K562 (cell line): Measurements from ENCODE around the gene RTL10. TPM values are rescaled to one million over a fixed set of nuclear protein-coding genes. Genes with fewer than 3 reads are reported as not detected.

ENCODE experiments used
- BHLHE40 ChIP-seq: IDR thresholded peaks from 2 replicates; pipeline ENCODE4 v1.6.1; 2011; ENCODE audit warnings: low read length, improper control_type of control experiment
- CTCF ChIP-seq, 3 experiments: IDR thresholded peaks in 2 of 3; conservative IDR thresholded peaks in 1 of 3; 2 replicates each; pipeline ENCODE4 v1.5.1; 2011 to 2012; ENCODE audit warnings: low read length in 3 of 3, mild to moderate bottlenecking in 3 of 3, control low read depth in 2 of 3, improper control_type of control experiment in 1 of 3, inconsistent platforms in 1 of 3, low read depth in 1 of 3, mixed read lengths in 1 of 3, moderate library complexity in 1 of 3; ENCODE audit not compliant: insufficient read depth in 2 of 3
- DIDO1 ChIP-seq: fragments of 450-650 bp; IDR thresholded peaks from 2 replicates; pipeline ENCODE4 v1.6.1; 2016; ENCODE audit warnings: low read depth, missing biosample characterization, missing genetic modification characterization
- ELF4 ChIP-seq: fragments of 450-650 bp; formaldehyde crosslinking; IDR thresholded peaks from 2 replicates; pipeline ENCODE4 v1.4.0; 2022; ENCODE audit warnings: missing genetic modification characterization
- HDAC6 ChIP-seq: IDR thresholded peaks from 2 replicates; pipeline ENCODE4 v1.6.1; 2012; ENCODE audit warnings: low read depth, mild to moderate bottlenecking, control low read depth, inconsistent platforms, low read length, moderate library complexity
- HDGF ChIP-seq: fragments of 450-650 bp; IDR thresholded peaks from 2 replicates; pipeline ENCODE4 v1.6.1; 2016
- HMGN3 ChIP-seq: IDR thresholded peaks from 2 replicates; pipeline ENCODE4 v1.6.1; 2011; ENCODE audit warnings: borderline replicate concordance, low read depth, mild to moderate bottlenecking, mixed read lengths, low read length; ENCODE audit not compliant: insufficient read length; ENCODE audit errors: extremely low read depth
- PTRF ChIP-seq: fragments of 450-650 bp; IDR thresholded peaks from 2 replicates; pipeline ENCODE4 v1.6.1; 2016; ENCODE audit warnings: mild to moderate bottlenecking, missing genetic modification characterization, missing compliant biosample characterization
- RBFOX2 ChIP-seq: fragments of 200-400 bp; formaldehyde crosslinking; IDR thresholded peaks from 2 replicates; pipeline ENCODE4 v1.6.1; 2017; ENCODE audit warnings: low read depth, mild to moderate bottlenecking, low read length, moderate library complexity
- SRF ChIP-seq, 2 experiments: fragments of 250-450, 450-650 bp in 1 of 2; sonication (Bioruptor Pico) in 1 of 2; sonication (generic) in 1 of 2; formaldehyde crosslinking; IDR thresholded peaks; 2 replicates each; pipeline versions ENCODE4 v1.5.0 to v1.5.1; 2020 to 2022; ENCODE audit warnings: mild to moderate bottlenecking in 1 of 2, missing genetic modification reagents in 1 of 2
- WHSC1 ChIP-seq: IDR thresholded peaks from one replicate; pipeline ENCODE4 v1.6.1; 2012; ENCODE audit warnings: low read length, control low read depth, inconsistent platforms
- ZBTB11 ChIP-seq, 3 experiments: fragments of 200-800 bp in 1 of 3; fragments of 250-450 bp in 1 of 3; fragments of 450-650 bp in 1 of 3; sonication (Bioruptor Pico) in 1 of 3; sonication (Bioruptor generic) in 1 of 3; formaldehyde crosslinking in 1 of 3; IDR thresholded peaks; 2 replicates each; pipeline versions ENCODE4 v1.6.1 to v1.8.0; 2016 to 2022; ENCODE audit warnings: mild to moderate bottlenecking in 2 of 3, missing genetic modification characterization in 2 of 3, missing compliant biosample characterization in 1 of 3, moderate library complexity in 1 of 3
- ZNF133 ChIP-seq: fragments of 250-450 bp; sonication (Bioruptor Pico); IDR thresholded peaks from 2 replicates; pipeline ENCODE4 v1.4.0; 2020; ENCODE audit warnings: mild to moderate bottlenecking
- ZNF354B ChIP-seq: fragments of 250-450 bp; sonication (Bioruptor Pico); IDR thresholded peaks from 2 replicates; pipeline ENCODE4 v1.4.0; 2020
- ZNF57 ChIP-seq: fragments of 450-650 bp; formaldehyde crosslinking; IDR thresholded peaks from 2 replicates; pipeline ENCODE4 v1.4.0; 2020; ENCODE audit warnings: mild to moderate bottlenecking, moderate library complexity
- polyA plus RNA-seq, 8 experiments: library from polyadenylated mRNA; depleted of rRNA in 4 of 8; stranded (reverse) in 5 of 8; unstranded in 3 of 8; fragments of >200 nt; fragmentation: Nextera tagmentation in 2 of 8; fragmentation: Illumina TruSeq in 1 of 8; extraction: Ambion mirVana in 2 of 8; extraction: Trizol in 1 of 8; gene quantifications; 2 replicates each; pipeline versions ENCODE4 v1.2.1 to v1.2.3, GENCODE V29; 2011 to 2014; ENCODE audit warnings: inconsistent platforms in 1 of 8, missing spikeins in 1 of 8
- total RNA-seq, 7 experiments: library from RNA; depleted of rRNA in 6 of 7; stranded (reverse); fragments of >200 nt in 6 of 7; fragmentation: Illumina TruSeq in 2 of 7; extraction: Trizol in 2 of 7; gene quantifications; 2 replicates each; pipeline versions ENCODE4 v1.2.1 to v1.2.3, GENCODE V29; 2011 to 2021; ENCODE audit warnings: low replicate concordance in 1 of 7
- TF ChIP-seq, protein P1 (sequence below): fragments of 250-450 bp; sonication (Bioruptor Pico); IDR thresholded peaks from 2 replicates; pipeline ENCODE4 v1.4.0; 2020; ENCODE audit warnings: mild to moderate bottlenecking
- TF ChIP-seq, protein P2 (sequence below): fragments of 250-450 bp; sonication (Bioruptor Pico); IDR thresholded peaks from 2 replicates; pipeline ENCODE4 v1.9.0; 2021; ENCODE audit warnings: mild to moderate bottlenecking, inconsistent platforms

RTL10 gene
- total and polyA plus RNA-seq, 9 of the 15 experiments (the other 6 are each of a cell fraction or from before 2014, with no cell fraction given), result 19.8 to 75.5 (median 32.5) TPM

DNA sequence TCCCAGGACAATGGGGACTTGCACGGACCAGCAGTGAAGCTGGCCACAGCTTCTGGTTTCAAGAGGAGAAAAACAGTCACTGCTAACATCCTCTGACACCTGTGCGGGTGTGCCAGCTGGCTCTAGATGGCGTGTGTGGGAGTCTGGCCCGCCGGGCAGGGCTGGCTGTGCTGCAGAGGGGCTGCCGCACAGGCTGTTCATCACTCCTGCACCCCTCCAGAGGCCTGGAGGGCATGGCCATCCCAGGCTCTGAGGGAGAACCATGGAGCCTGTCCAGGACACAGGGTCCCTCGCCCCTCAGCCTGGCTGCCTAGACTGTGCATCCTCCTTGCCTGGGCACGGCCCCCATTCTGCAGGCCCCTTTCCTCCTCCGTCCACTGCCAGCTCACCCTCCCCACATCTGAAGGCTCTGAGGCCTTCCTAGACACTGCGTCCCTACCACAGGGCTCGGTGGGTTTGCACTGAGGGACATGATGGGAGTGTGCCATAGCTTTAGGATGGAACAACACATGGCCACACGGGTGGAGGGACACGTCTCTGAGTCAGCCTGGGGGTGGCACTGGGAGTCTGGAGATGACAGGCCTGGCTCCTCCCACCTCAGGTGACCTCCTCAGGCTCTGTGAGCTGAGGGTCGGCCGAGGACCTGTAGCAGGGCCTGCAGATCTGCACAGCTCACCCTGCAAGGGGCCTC, 42.1 kb upstream of the RTL10 start (continued):
- TF ChIP-seq ZBTB11 (CRISPR knock-in tag; IDR thresholded peaks at IDR 0.05) (peak in 1 of 3 experiments; percentile 36; a peak in 1 of 6 replicates), ZNF57 (0 out of 2 replicates have a peak, but pooled peaks have one; percentile 10), PTRF (tag) (no peak), ZNF133 (CRISPR knock-in tag) (peak; percentile 67; the same call in 1 of the 2 replicates), BHLHE40 (peak; percentile 55; the same call in 1 of the 2 replicates), SRF (CRISPR knock-in tag; IDR thresholded peaks at IDR 0.05) (0 out of 4 replicates have a peak, but pooled peaks of 1 of the 2 experiments have one; percentile 64), WHSC1 (peak; percentile 76), HDGF (0 out of 2 replicates have a peak, but pooled peaks have one; percentile 47), CTCF (IDR thresholded peaks at IDR 0.05 in 2 of 3, conservative IDR thresholded peaks at IDR 0.05 in 1 of 3; ENCODE audit: insufficient read depth in 2 of 3, low read depth in 1 of 3, low read length in 3 of 3) (0 out of 6 replicates have a peak, but pooled peaks of 1 of the 3 experiments have one; percentile 16), DIDO1 (tag) (no peak), RBFOX2 (0 out of 2 replicates have a peak, but pooled peaks have one; percentile 26), ELF4 (CRISPR knock-in tag) (peak; percentile 67; the same call in 1 of the 2 replicates), HMGN3 (peak; percentile 60), HDAC6 (0 out of 2 replicates have a peak, but pooled peaks have one; percentile 40), ZNF354B (CRISPR knock-in tag) (no peak)
- TF ChIP-seq, protein P1, sequence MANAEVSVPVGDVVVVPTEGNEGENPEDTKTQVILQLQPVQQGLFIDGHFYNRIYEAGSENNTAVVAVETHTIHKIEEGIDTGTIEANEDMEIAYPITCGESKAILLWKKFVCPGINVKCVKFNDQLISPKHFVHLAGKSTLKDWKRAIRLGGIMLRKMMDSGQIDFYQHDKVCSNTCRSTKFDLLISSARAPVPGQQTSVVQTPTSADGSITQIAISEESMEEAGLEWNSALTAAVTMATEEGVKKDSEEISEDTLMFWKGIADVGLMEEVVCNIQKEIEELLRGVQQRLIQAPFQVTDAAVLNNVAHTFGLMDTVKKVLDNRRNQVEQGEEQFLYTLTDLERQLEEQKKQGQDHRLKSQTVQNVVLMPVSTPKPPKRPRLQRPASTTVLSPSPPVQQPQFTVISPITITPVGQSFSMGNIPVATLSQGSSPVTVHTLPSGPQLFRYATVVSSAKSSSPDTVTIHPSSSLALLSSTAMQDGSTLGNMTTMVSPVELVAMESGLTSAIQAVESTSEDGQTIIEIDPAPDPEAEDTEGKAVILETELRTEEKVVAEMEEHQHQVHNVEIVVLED (CRISPR knock-in tag), result no peak
- TF ChIP-seq, protein P2, sequence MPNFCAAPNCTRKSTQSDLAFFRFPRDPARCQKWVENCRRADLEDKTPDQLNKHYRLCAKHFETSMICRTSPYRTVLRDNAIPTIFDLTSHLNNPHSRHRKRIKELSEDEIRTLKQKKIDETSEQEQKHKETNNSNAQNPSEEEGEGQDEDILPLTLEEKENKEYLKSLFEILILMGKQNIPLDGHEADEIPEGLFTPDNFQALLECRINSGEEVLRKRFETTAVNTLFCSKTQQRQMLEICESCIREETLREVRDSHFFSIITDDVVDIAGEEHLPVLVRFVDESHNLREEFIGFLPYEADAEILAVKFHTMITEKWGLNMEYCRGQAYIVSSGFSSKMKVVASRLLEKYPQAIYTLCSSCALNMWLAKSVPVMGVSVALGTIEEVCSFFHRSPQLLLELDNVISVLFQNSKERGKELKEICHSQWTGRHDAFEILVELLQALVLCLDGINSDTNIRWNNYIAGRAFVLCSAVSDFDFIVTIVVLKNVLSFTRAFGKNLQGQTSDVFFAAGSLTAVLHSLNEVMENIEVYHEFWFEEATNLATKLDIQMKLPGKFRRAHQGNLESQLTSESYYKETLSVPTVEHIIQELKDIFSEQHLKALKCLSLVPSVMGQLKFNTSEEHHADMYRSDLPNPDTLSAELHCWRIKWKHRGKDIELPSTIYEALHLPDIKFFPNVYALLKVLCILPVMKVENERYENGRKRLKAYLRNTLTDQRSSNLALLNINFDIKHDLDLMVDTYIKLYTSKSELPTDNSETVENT, result 0 out of 2 replicates have a peak, but pooled peaks have one; percentile 65
